Peyer's patch (tissue), 4 donors: ENCODE data around the gene LRCH3. TPM values are rescaled to one million over a fixed set of nuclear protein-coding genes. Genes with fewer than 3 reads are reported as not detected.

ENCODE experiments used
- DNase-seq, 3 donors: peaks; one replicate each; pipeline ENCODE4 v3.0.0-alpha.2; 2017 to 2019
- H3K27ac ChIP-seq, 4 donors: fragments of 200-600 bp; sonication (generic); one replicate each; pipeline ENCODE4 v1.5.1; 2016 to 2019
- H3K27me3 ChIP-seq, 2 donors: fragments of 200-600 bp; sonication (generic); one replicate each; pipeline ENCODE4 v1.5.1; 2019
- H3K36me3 ChIP-seq, 3 donors: fragments of 200-600 bp; sonication (generic); one replicate each; pipeline ENCODE4 v1.5.1; 2016 to 2019
- H3K4me1 ChIP-seq, 4 donors: fragments of 200-600 bp; sonication (generic); one replicate each; pipeline ENCODE4 v1.5.1; 2016 to 2019
- H3K4me3 ChIP-seq, 4 donors: fragments of 200-600 bp; sonication (generic); 1 replicate in 3 of 4; 2 replicates in 1 of 4; pipeline ENCODE4 v1.5.1; 2016 to 2019; ENCODE audit warnings: mild to moderate bottlenecking in 1 of 4
- H3K9me3 ChIP-seq, 4 donors: fragments of 200-600 bp; sonication (generic); one replicate each; pipeline ENCODE4 v1.5.1; 2016 to 2019; ENCODE audit warnings: mild to moderate bottlenecking in 1 of 4
- CTCF ChIP-seq, 6 experiments: fragments of 450-650 bp in 4 of 6; fragments of 200-600 bp in 2 of 6; sonication (generic) in 1 of 6; IDR thresholded peaks; one replicate each; pipeline ENCODE4 v1.5.1; 2017 to 2019; ENCODE audit warnings: antibody characterized with exemption in 6 of 6, mild to moderate bottlenecking in 3 of 6, moderate library complexity in 1 of 6
- POLR2A ChIP-seq, 2 donors: fragments of 450-650 bp; IDR thresholded peaks; one replicate each; pipeline ENCODE4 v1.5.1; 2017; ENCODE audit warnings: antibody characterized with exemption in 2 of 2, mild to moderate bottlenecking in 2 of 2, moderate library complexity in 2 of 2
- total RNA-seq, 4 donors: library from RNA; depleted of rRNA; stranded (reverse); fragments of >200 nt; gene quantifications; one replicate each; pipeline ENCODE4 v1.1.0, GENCODE V29; 2016

Gene LRCH3
- total RNA-seq, 4 donors from 2014 or later: 31.2 to 90.0 (median 41.7) TPM

DNA sequence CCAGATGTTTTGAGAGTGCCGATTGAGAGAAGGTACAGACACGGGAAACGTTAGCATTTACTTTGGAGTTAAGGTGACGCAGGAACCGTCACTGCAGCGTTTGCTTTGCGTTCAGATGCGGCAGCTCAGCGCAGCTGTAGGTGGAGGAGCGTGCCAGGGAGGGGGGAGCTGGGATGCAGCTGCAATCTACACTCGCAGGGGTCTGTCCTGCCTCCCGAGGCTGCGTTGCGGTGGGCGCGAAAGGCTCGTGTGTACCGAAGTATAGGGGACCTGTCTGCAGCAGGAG lies 41.8 kb upstream of the LRCH3 start:
- Histone ChIP-seq H3K36me3 (no peaks in the 10 kb centered on the region), H3K4me1 (peaks cover 0 to 15% (median 4%) of the 10 kb centered on the region in 4 donors), H3K27me3 (no peaks in the 10 kb centered on the region), H3K27ac (peak overlapping the region; percentile 94 to 98 (median 96)), H3K9me3 (no peaks in the 10 kb centered on the region), H3K4me3 (peak overlapping the region; percentile 69 to 87 (median 81))
- DNase-seq: peak in 2 of 3 donors; percentile 75 to 82
- TF ChIP-seq POLR2A (IDR thresholded peaks at IDR 0.05) (no peak), CTCF (IDR thresholded peaks at IDR 0.05) (no peak)

DNA sequence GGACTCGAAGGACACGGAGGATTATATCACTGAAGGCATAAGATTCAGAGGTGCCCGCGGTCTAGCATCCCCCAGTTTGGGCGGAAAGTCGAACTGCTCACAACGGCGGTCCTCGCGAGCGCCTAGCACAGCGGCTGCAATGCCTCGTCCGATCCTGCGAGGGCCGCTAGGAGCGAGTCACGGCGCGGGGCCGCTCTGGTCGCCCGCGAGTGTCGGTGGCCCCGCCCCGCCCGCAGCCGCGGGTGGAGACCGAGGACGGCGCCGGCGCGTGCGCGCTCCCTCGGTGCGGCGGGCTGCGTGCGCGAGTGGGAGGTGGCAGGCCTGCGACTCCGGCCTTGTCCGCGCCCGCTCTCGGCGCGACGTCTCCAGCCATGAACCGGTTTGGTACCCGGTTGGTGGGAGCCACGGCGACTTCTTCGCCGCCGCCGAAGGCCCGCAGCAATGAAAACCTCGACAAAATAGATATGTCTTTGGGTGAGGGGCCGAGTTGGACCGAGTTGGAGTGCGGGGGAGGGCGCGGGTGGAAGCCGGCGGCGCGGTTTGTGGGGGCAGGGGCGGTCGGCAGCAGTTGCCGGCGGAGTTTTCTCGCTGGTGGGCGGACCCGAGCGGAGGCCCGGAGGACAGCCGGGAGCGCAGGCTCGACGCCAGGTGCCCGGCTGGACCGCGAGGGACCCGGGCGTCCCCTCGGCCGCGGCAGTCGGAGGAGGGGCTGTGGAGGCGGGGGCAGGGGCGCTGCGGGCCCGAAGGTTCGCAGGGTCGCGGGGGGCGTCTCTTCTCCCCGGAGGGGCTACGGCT lies 41.3 kb upstream of the LRCH3 start, which contains the start of gene FYTTD1:
Gene FYTTD1 (plus strand): TSS at position 283 of the 795 bp plus-strand sequence. CDS start 89 bp downstream, at position 372.
- Histone ChIP-seq H3K4me3 (peak within 1 kb of the TSS; percentile 69 to 87 (median 81)), H3K27me3 (no peaks in the 10 kb centered on the region), H3K4me1 (peaks cover 0 to 15% (median 4%) of the 10 kb centered on the region in 4 donors), H3K36me3 (no peaks in the 10 kb centered on the region), H3K9me3 (no peaks in the 10 kb centered on the region), H3K27ac (peak within 1 kb of the TSS; percentile 94 to 98 (median 96))
- peak; percentile 88 to 96 (median 94) for DNase-seq
- peak; percentile 45 to 76 (median 59) for TF ChIP-seq CTCF (IDR thresholded peaks at IDR 0.05)
- TF ChIP-seq POLR2A (IDR thresholded peaks at IDR 0.05): peak in 1 of 2 donors; percentile 56

- DNase-seq: peak; percentile 75 to 91 (median 88)
- H3K36me3 ChIP-seq: no peaks in the 10 kb centered on the region
- peak overlapping the region; percentile 69 to 87 (median 81) for H3K4me3 ChIP-seq
- H3K27ac ChIP-seq: peak overlapping the region; percentile 94 to 98 (median 96)
- no peaks in the 10 kb centered on the region for H3K9me3 ChIP-seq
- H3K27me3 ChIP-seq: no peaks in the 10 kb centered on the region
- H3K4me1 ChIP-seq: peaks cover 0 to 15% (median 4%) of the 10 kb centered on the region in 4 donors
- TF ChIP-seq POLR2A (IDR thresholded peaks at IDR 0.05) (peak; percentile 20 to 23), CTCF (IDR thresholded peaks at IDR 0.05) (peak in 3 of 6 experiments; percentile 8 to 22 (median 15))
Observed at GRCh38 chr3:197750396-197750831, 40.6 kb upstream of the LRCH3 start.

- H3K27ac ChIP-seq: peak overlapping the region; percentile 94 to 98 (median 96)
- DNase-seq: peak; percentile 60 to 78 (median 62)
- H3K4me1 ChIP-seq: peaks cover 0 to 15% (median 4%) of the 10 kb centered on the region in 4 donors
- H3K27me3 ChIP-seq: no peaks in the 10 kb centered on the region
- H3K36me3 ChIP-seq: no peaks in the 10 kb centered on the region
- no peak for TF ChIP-seq POLR2A (IDR thresholded peaks at IDR 0.05)
- TF ChIP-seq CTCF (IDR thresholded peaks at IDR 0.05): no peak
- H3K9me3 ChIP-seq: no peaks in the 10 kb centered on the region
- H3K4me3 ChIP-seq: peak overlapping the region; percentile 69 to 87 (median 81)
Observed at GRCh38 chr3:197750858-197751737, 40.0 kb upstream of the LRCH3 start.

DNA sequence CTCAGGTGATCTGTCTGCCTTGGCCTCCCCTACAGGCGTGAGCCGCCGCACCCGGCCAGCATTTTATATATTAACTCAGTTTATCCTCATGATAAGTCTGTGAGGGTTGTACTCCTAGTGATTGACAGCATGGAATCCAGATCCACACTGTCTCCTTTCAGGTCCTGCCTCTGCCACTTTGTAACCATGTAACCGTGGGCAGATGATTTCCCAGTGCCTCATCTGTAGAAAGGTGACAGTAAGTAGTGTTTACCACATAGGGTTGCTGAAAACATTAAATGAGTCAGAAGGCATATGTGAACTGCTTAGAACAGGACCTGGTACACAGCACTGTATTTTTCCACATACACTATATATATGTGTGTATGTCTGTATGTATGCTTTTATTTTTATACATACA lies 38.9 kb upstream of the LRCH3 start:
- TF ChIP-seq CTCF (IDR thresholded peaks at IDR 0.05) (no peak), POLR2A (IDR thresholded peaks at IDR 0.05) (no peak)
- DNase-seq: no peak
- peaks cover 0 to 1% (median 0%) of the 10 kb centered on the region in 3 donors for H3K36me3 ChIP-seq
- H3K4me3 ChIP-seq: peak overlapping the region in 2 of 4 donors; percentile 81
- no peaks in the 10 kb centered on the region for H3K27me3 ChIP-seq
- peaks cover 0 to 15% (median 4%) of the 10 kb centered on the region in 4 donors for H3K4me1 ChIP-seq
- H3K27ac ChIP-seq: peak overlapping the region in 2 of 4 donors; percentile 94 to 97
- no peaks in the 10 kb centered on the region for H3K9me3 ChIP-seq
